WTC11 (cell line): ENCODE results near the gene COL27A1.

Experiments
- TCF7 ChIP-seq: sonication (generic); formaldehyde crosslinking; IDR thresholded peaks from 2 replicates; pipeline ENCODE4 v1.8.0; 2022; ENCODE audit warnings: mild to moderate bottlenecking, low read depth, missing genetic modification reagents, moderate library complexity
- ZNF263 ChIP-seq: sonication (generic); formaldehyde crosslinking; IDR thresholded peaks from 2 replicates; pipeline ENCODE4 v1.8.1; 2022; ENCODE audit warnings: low read depth, mild to moderate bottlenecking, moderate library complexity, missing genetic modification reagents
- TF ChIP-seq, protein P1 (sequence below): fragments of 200-600 bp; IDR thresholded peaks from 2 replicates; pipeline ENCODE4 v1.8.0; 2022; ENCODE audit warnings: antibody characterized with exemption
- TF ChIP-seq, protein P2 (sequence below): sonication (generic); formaldehyde crosslinking; conservative IDR thresholded peaks from 2 replicates; pipeline ENCODE4 v1.8.1; 2022; ENCODE audit warnings: mild to moderate bottlenecking, missing genetic modification reagents

DNA sequence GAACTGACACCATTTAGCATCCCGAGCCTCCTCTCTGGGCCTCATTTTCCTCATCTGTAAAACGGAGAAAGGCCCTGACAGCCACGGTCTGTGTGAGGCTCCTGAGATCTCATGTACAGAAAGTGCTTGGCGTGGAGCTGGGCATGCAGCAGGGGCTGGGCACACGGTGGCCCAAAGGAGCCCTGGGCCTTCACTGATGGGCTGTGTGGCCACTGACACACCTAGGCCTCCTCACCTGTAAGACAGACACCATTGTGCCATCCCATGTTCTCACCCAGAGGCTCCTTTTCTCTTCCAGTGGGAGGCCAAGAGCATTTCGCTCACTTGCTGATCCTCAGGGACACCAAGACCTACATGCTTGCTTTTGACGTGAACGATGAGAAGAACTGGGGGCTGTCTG, 169.2 kb downstream of the COL27A1 start:
- TF ChIP-seq TCF7 (CRISPR knock-in tag): no peak
- TF ChIP-seq, protein P1, sequence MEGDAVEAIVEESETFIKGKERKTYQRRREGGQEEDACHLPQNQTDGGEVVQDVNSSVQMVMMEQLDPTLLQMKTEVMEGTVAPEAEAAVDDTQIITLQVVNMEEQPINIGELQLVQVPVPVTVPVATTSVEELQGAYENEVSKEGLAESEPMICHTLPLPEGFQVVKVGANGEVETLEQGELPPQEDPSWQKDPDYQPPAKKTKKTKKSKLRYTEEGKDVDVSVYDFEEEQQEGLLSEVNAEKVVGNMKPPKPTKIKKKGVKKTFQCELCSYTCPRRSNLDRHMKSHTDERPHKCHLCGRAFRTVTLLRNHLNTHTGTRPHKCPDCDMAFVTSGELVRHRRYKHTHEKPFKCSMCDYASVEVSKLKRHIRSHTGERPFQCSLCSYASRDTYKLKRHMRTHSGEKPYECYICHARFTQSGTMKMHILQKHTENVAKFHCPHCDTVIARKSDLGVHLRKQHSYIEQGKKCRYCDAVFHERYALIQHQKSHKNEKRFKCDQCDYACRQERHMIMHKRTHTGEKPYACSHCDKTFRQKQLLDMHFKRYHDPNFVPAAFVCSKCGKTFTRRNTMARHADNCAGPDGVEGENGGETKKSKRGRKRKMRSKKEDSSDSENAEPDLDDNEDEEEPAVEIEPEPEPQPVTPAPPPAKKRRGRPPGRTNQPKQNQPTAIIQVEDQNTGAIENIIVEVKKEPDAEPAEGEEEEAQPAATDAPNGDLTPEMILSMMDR: no peak
- TF ChIP-seq, protein P2, sequence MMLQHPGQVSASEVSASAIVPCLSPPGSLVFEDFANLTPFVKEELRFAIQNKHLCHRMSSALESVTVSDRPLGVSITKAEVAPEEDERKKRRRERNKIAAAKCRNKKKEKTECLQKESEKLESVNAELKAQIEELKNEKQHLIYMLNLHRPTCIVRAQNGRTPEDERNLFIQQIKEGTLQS (CRISPR knock-in tag): no peak
- no peak for TF ChIP-seq ZNF263 (CRISPR knock-in tag)
